Trophoblast cell (in vitro differentiated cells and primary cell): ENCODE results near the gene LDLRAD3.
A peak's percentile ranks its signal among the peaks of the same experiment; 100 is the strongest.

ENCODE experiments used
- DNase-seq, 2 donors: peaks; one replicate each; pipeline ENCODE4 v3.0.0-alpha.2; 2016
- H2AFZ ChIP-seq: 2 replicates; pipeline ENCODE4 v1.6.1; 2013; ENCODE audit warnings: low read length, moderate library complexity, mild to moderate bottlenecking; ENCODE audit not compliant: insufficient read depth, poor library complexity
- H2AK5ac ChIP-seq: 2 replicates; pipeline ENCODE4 v1.6.1; 2013; ENCODE audit warnings: mild to moderate bottlenecking, low read length
- H2BK120ac ChIP-seq: 2 replicates; pipeline ENCODE4 v1.6.1; 2013; ENCODE audit warnings: low read length, mild to moderate bottlenecking, moderate library complexity; ENCODE audit not compliant: insufficient read depth, poor library complexity
- H2BK12ac ChIP-seq: 2 replicates; pipeline ENCODE4 v1.6.1; 2013; ENCODE audit warnings: mild to moderate bottlenecking, low read length, moderate library complexity
- H2BK5ac ChIP-seq: 2 replicates; pipeline ENCODE4 v1.6.1; 2013; ENCODE audit warnings: low read length, low read depth, moderate library complexity, mild to moderate bottlenecking; ENCODE audit not compliant: poor library complexity
- H3K14ac ChIP-seq: 2 replicates; pipeline ENCODE4 v1.6.1; 2013; ENCODE audit warnings: mild to moderate bottlenecking, low read length
- H3K18ac ChIP-seq: 2 replicates; pipeline ENCODE4 v1.6.1; 2013; ENCODE audit warnings: mild to moderate bottlenecking, low read length
- H3K23ac ChIP-seq: 2 replicates; pipeline ENCODE4 v1.6.1; 2013; ENCODE audit warnings: low read length
- H3K27ac ChIP-seq: 2 replicates; pipeline ENCODE4 v1.5.1; 2013; ENCODE audit warnings: low read depth, mild to moderate bottlenecking, inconsistent platforms, low read length, moderate library complexity
- H3K27me3 ChIP-seq: 2 replicates; pipeline ENCODE4 v1.6.1; 2013; ENCODE audit warnings: inconsistent platforms, mild to moderate bottlenecking, low read length, moderate library complexity; ENCODE audit not compliant: insufficient read depth
- H3K36me3 ChIP-seq, 2 experiments: 1 replicate in 1 of 2; 2 replicates in 1 of 2; pipeline ENCODE4 v1.6.1; 2013; ENCODE audit warnings: low read length in 2 of 2, mild to moderate bottlenecking in 2 of 2, moderate library complexity in 1 of 2; ENCODE audit not compliant: insufficient read depth in 2 of 2, control insufficient read depth in 1 of 2
- H3K4ac ChIP-seq: 2 replicates; pipeline ENCODE4 v1.6.1; 2013; ENCODE audit warnings: low read depth, mild to moderate bottlenecking, low read length, moderate library complexity
- H3K4me1 ChIP-seq, 2 experiments: 1 replicate in 1 of 2; 2 replicates in 1 of 2; pipeline ENCODE4 v1.6.1; 2013; ENCODE audit warnings: low read length in 2 of 2, mild to moderate bottlenecking in 2 of 2, moderate library complexity in 1 of 2; ENCODE audit not compliant: insufficient read depth in 2 of 2, control insufficient read depth in 1 of 2
- H3K4me2 ChIP-seq: 2 replicates; pipeline ENCODE4 v1.6.1; 2013; ENCODE audit warnings: inconsistent platforms, mild to moderate bottlenecking, low read length, moderate library complexity
- H3K4me3 ChIP-seq: 2 replicates; pipeline ENCODE4 v1.5.1; 2013; ENCODE audit warnings: mild to moderate bottlenecking, low read depth, low read length, inconsistent platforms
- H3K79me1 ChIP-seq: one replicate; pipeline ENCODE4 v1.6.1; 2013; ENCODE audit warnings: low read length
- H3K79me2 ChIP-seq: 2 replicates; pipeline ENCODE4 v1.6.1; 2013; ENCODE audit warnings: low read length, mild to moderate bottlenecking; ENCODE audit not compliant: control insufficient read depth, insufficient read depth, poor library complexity
- H3K9ac ChIP-seq: 2 replicates; pipeline ENCODE4 v1.6.1; 2013; ENCODE audit warnings: mild to moderate bottlenecking, low read length
- H3K9me3 ChIP-seq: 2 replicates; pipeline ENCODE4 v1.6.1; 2013; ENCODE audit warnings: low read depth, mild to moderate bottlenecking, control low read depth, inconsistent platforms, low read length; ENCODE audit not compliant: insufficient read depth
- H4K12ac ChIP-seq: 2 replicates; pipeline ENCODE4 v1.6.1; 2013; ENCODE audit warnings: low read depth, mild to moderate bottlenecking, low read length, moderate library complexity
- H4K8ac ChIP-seq: 2 replicates; pipeline ENCODE4 v1.6.1; 2013; ENCODE audit warnings: low read depth, mild to moderate bottlenecking, low read length, moderate library complexity
- H4K91ac ChIP-seq: one replicate; pipeline ENCODE4 v1.6.1; 2013; ENCODE audit warnings: low read depth, mild to moderate bottlenecking, low read length, moderate library complexity
- WGBS: extraction: QIAGEN DNeasy Blood & Tissue Kit; methylation state at CpG from one replicate; pipeline ENCODE4 v1.1.7; 2013; ENCODE audit warnings: missing lambda C conversion rate; ENCODE audit not compliant: insufficient read length, insufficient coverage; ENCODE audit errors: extremely low coverage; 5-methylcytosine and 5-hydroxymethylcytosine counted together

Gene LDLRAD3

GRCh38 chr11:36155124-36155561 is 211.3 kb downstream of the LDLRAD3 start:
- H3K4me1 ChIP-seq = peaks cover 9 to 28% of the 10 kb centered on the region in 2 experiments
- H3K27ac ChIP-seq = no peak overlapping the region
- peaks cover 16% of the 10 kb centered on the region for H3K79me1 ChIP-seq
- H3K79me2 ChIP-seq = no peaks in the 10 kb centered on the region
- no peak overlapping the region for H3K4me3 ChIP-seq
- DNase-seq = no peak
- no peak overlapping the region for H4K91ac ChIP-seq
- no peak overlapping the region for H3K14ac ChIP-seq
- H3K9me3 ChIP-seq = no peaks in the 10 kb centered on the region
- no peak overlapping the region for H4K12ac ChIP-seq
- H3K18ac ChIP-seq = no peak overlapping the region
- H2BK12ac ChIP-seq = no peak overlapping the region
- no CpG with 5 or more reads among the region's 8 CpGs for WGBS
- no peaks in the 10 kb centered on the region for H3K27me3 ChIP-seq
- no peak overlapping the region for H3K4me2 ChIP-seq
- no peaks in the 10 kb centered on the region for H3K36me3 ChIP-seq
- H2BK5ac ChIP-seq = no peak overlapping the region
- no peak overlapping the region for H3K23ac ChIP-seq
- H2BK120ac ChIP-seq = no peak overlapping the region
- H2AFZ ChIP-seq = no peak overlapping the region
- H3K4ac ChIP-seq = no peak overlapping the region
- H3K9ac ChIP-seq = no peak overlapping the region
- H2AK5ac ChIP-seq = no peak overlapping the region
- no peak overlapping the region for H4K8ac ChIP-seq

GRCh38 chr11:36155770-36156160 is 211.9 kb downstream of the LDLRAD3 start:
- Histone ChIP-seq H4K8ac (no peak overlapping the region), H2BK12ac (no peak overlapping the region), H3K27me3 (no peaks in the 10 kb centered on the region), H3K27ac (no peak overlapping the region), H3K79me2 (no peaks in the 10 kb centered on the region), H2AK5ac (no peak overlapping the region), H3K9ac (no peak overlapping the region), H2BK5ac (no peak overlapping the region), H3K9me3 (no peaks in the 10 kb centered on the region), H3K14ac (no peak overlapping the region), H3K23ac (no peak overlapping the region), H3K4me1 (peaks cover 6 to 24% of the 10 kb centered on the region in 2 experiments), H4K91ac (no peak overlapping the region), H3K18ac (no peak overlapping the region), H3K79me1 (peaks cover 12% of the 10 kb centered on the region), H2BK120ac (no peak overlapping the region), H3K4me3 (no peak overlapping the region), H2AFZ (no peak overlapping the region), H3K4me2 (no peak overlapping the region), H3K4ac (no peak overlapping the region), H3K36me3 (no peaks in the 10 kb centered on the region), H4K12ac (no peak overlapping the region)
- WGBS = no CpG with 5 or more reads among the region's 6 CpGs
- no peak for DNase-seq

GRCh38 chr11:36156161-36156816 is 212.4 kb downstream of the LDLRAD3 start:
- Histone ChIP-seq H3K27ac (no peak overlapping the region), H2BK5ac (no peak overlapping the region), H3K9me3 (no peaks in the 10 kb centered on the region), H4K12ac (no peak overlapping the region), H2AK5ac (no peak overlapping the region), H3K9ac (no peak overlapping the region), H2AFZ (no peak overlapping the region), H3K4me1 (peaks cover 6 to 19% of the 10 kb centered on the region in 2 experiments), H3K27me3 (no peaks in the 10 kb centered on the region), H4K91ac (no peak overlapping the region), H3K18ac (no peak overlapping the region), H2BK120ac (no peak overlapping the region), H3K79me2 (no peaks in the 10 kb centered on the region), H3K4me2 (no peak overlapping the region), H3K36me3 (no peaks in the 10 kb centered on the region), H3K4me3 (no peak overlapping the region), H3K79me1 (peaks cover 7% of the 10 kb centered on the region), H3K23ac (no peak overlapping the region), H3K4ac (no peak overlapping the region), H4K8ac (no peak overlapping the region), H2BK12ac (peak overlapping the region; percentile 3), H3K14ac (no peak overlapping the region)
- no CpG with 5 or more reads among the region's 4 CpGs for WGBS
- DNase-seq = no peak

- H4K91ac ChIP-seq = no peak overlapping the region
- H3K18ac ChIP-seq = no peak overlapping the region
- no CpG with 5 or more reads among the region's 5 CpGs for WGBS
- no peaks in the 10 kb centered on the region for H3K36me3 ChIP-seq
- peaks cover 5% of the 10 kb centered on the region for H3K79me1 ChIP-seq
- H3K79me2 ChIP-seq = no peaks in the 10 kb centered on the region
- H3K27me3 ChIP-seq = no peaks in the 10 kb centered on the region
- H3K4me3 ChIP-seq = no peak overlapping the region
- no peak overlapping the region for H2BK5ac ChIP-seq
- no peak overlapping the region for H4K12ac ChIP-seq
- no peak overlapping the region for H2AK5ac ChIP-seq
- no peak overlapping the region for H2BK12ac ChIP-seq
- H2BK120ac ChIP-seq = no peak overlapping the region
- H2AFZ ChIP-seq = no peak overlapping the region
- no peak overlapping the region for H3K4ac ChIP-seq
- no peak overlapping the region for H3K14ac ChIP-seq
- H3K4me1 ChIP-seq = peaks cover 6 to 14% of the 10 kb centered on the region in 2 experiments
- H3K23ac ChIP-seq = no peak overlapping the region
- no peak overlapping the region for H3K9ac ChIP-seq
- no peaks in the 10 kb centered on the region for H3K9me3 ChIP-seq
- DNase-seq = no peak
- H3K4me2 ChIP-seq = no peak overlapping the region
- no peak overlapping the region for H3K27ac ChIP-seq
- H4K8ac ChIP-seq = no peak overlapping the region
These were observed 213.1 kb downstream of the LDLRAD3 start for GRCh38 chr11:36156817-36157519.
